NOMO-1 (cell line): ENCODE results near the gene DLGAP4.

ENCODE experiments used
- DNase-seq, 2 experiments: peaks; one replicate each; lab custom pipeline; 2025; ENCODE audit not compliant: unreplicated experiment in 2 of 2; lab: John Stamatoyannopoulos, UW

DLGAP4 gene

GRCh38 chr20:36525620-36526365 lies 219.7 kb downstream of the DLGAP4 start:
- DNase-seq = no peak

- DNase-seq = no peak
Measured at GRCh38 chr20:36526521-36527011, 220.4 kb downstream of the DLGAP4 start.

- DNase-seq = no peak
Measured at GRCh38 chr20:36527331-36528125, 221.4 kb downstream of the DLGAP4 start.

- DNase-seq = no peak
Measured at GRCh38 chr20:36528176-36528874, 222.2 kb downstream of the DLGAP4 start.

- no peak for DNase-seq
Measured at GRCh38 chr20:36528875-36529417, 222.8 kb downstream of the DLGAP4 start.

- DNase-seq = no peak
Measured at GRCh38 chr20:36532388-36532787, 226.2 kb downstream of the DLGAP4 start.

GRCh38 chr20:36532822-36533221 lies 226.7 kb downstream of the DLGAP4 start:
- DNase-seq = no peak

- DNase-seq = no peak
Measured at GRCh38 chr20:36538026-36538722, 232.0 kb downstream of the DLGAP4 start.

- no peak for DNase-seq
Measured at GRCh38 chr20:36540551-36541211, 234.5 kb downstream of the DLGAP4 start.

GRCh38 chr20:36541227-36541767 lies 235.2 kb downstream of the DLGAP4 start, which contains the start of gene MYL9:
Gene MYL9, plus strand, starts transcription at chr20:36541519. Its CDS starts 3,366 bp downstream, at chr20:36544885.
- DNase-seq = no peak

- no peak for DNase-seq
Measured at GRCh38 chr20:36541768-36542488, 235.8 kb downstream of the DLGAP4 start.

GRCh38 chr20:36542516-36543183 lies 236.5 kb downstream of the DLGAP4 start:
- DNase-seq = no peak

GRCh38 chr20:36543184-36544133 lies 237.3 kb downstream of the DLGAP4 start:
- no peak for DNase-seq

- DNase-seq = no peak
Measured at GRCh38 chr20:36544134-36545018, 238.2 kb downstream of the DLGAP4 start.

- no peak for DNase-seq
Measured at GRCh38 chr20:36546111-36546736, 240.1 kb downstream of the DLGAP4 start.
